ENCODE results near the gene NPIPB13.
"Not testable (repeated sequence)": the region's sequence is repeated elsewhere in the genome, so short reads cannot be mapped to it uniquely, and the experiment has no call there.

NPIPB13 gene

GRCh38 chr16:30248379-30248778 lies at the start of gene NPIPB13:
Gene NPIPB13 (minus strand): TSS chr16:30248479. CDS start chr16:30245573, 2,906 bp downstream.
- in situ Hi-C loops (cut with HindIII; ENCODE audit: low pct_ligation_motif_present, low pct_unique_long_range_greater_than_20kb, low sequenced_read_pairs) = not testable (repeated sequence)

DNA sequence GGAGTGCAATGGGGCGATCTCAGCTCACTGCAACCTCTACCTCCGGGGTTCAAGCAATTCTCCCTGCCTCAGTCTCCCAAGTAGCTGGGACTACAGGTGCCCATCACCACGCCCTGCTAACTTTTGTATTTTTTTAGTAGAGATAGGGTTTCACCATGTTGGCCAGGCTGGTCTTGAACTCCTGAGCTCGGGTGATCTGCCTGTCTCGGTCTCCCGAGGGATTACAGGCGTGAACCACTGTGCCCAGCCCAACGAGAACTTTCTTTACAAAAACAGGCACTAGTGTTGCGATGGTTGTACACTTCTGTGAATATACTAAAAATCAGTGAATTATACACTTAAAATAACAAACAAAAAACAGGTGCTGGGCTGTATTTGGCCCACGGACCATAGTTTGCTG lies 34.1 kb upstream of the NPIPB13 start:
- in situ Hi-C loops (cut with HindIII; ENCODE audit: low pct_ligation_motif_present, low pct_unique_long_range_greater_than_20kb, low sequenced_read_pairs); DNase-seq: not testable (repeated sequence)

More at GRCh38 chr16:30248379-30248778, at the start of gene NPIPB13:
- DNase-seq = not testable (repeated sequence)

DNA sequence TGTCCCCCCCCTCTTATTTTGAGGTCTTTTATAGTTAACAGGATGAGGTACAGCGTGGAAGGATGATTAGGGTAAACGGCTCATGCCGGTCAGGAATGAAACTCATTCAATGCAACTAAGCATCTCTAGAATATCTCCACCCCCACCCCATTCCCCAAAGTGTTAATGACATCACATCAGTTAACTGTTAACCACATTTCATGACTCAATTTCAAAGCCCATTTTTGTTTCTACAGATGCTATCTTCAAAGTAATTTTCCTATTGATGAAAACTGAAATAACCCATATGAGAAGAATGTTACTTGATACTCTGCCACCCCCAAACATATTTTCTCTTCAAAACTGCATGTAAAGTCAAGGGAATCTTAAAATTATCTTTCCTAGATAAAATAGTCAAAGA lies 30.2 kb upstream of the NPIPB13 start:
- in situ Hi-C loops (cut with HindIII; ENCODE audit: low pct_ligation_motif_present, low pct_unique_long_range_greater_than_20kb, low sequenced_read_pairs); DNase-seq: not testable (repeated sequence)

- DNase-seq; in situ Hi-C loops (cut with HindIII; ENCODE audit: low pct_ligation_motif_present, low pct_unique_long_range_greater_than_20kb, low sequenced_read_pairs): not testable (repeated sequence)
These were observed 31.2 kb downstream of the NPIPB13 start for GRCh38 chr16:30217082-30217481.

- in situ Hi-C loops (cut with HindIII; ENCODE audit: low pct_ligation_motif_present, low pct_unique_long_range_greater_than_20kb, low sequenced_read_pairs); DNase-seq: not testable (repeated sequence)
These were observed 36.9 kb downstream of the NPIPB13 start for GRCh38 chr16:30211414-30211813.

DNA sequence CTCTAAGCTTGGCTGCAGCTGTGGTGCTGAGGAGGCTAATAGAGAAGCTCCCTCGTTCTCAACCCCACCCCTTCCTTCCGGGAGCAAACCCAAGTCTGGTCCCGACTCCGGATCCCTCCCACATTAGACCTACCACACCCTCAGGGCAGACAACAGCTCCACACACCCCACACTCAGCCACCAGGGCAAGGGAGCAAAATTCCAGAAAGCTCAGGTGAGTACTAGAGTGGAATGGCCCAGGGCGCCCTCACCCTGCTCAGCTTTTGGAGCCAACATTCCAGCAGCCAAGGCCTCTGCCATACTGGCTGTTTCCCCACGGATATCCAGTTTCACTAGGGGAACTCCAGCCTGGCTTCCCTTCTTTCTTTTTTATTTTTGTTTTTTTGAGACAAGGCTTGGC lies 39.2 kb downstream of the NPIPB13 start:
- DNase-seq; in situ Hi-C loops (cut with HindIII; ENCODE audit: low pct_ligation_motif_present, low pct_unique_long_range_greater_than_20kb, low sequenced_read_pairs): not testable (repeated sequence)

DNA sequence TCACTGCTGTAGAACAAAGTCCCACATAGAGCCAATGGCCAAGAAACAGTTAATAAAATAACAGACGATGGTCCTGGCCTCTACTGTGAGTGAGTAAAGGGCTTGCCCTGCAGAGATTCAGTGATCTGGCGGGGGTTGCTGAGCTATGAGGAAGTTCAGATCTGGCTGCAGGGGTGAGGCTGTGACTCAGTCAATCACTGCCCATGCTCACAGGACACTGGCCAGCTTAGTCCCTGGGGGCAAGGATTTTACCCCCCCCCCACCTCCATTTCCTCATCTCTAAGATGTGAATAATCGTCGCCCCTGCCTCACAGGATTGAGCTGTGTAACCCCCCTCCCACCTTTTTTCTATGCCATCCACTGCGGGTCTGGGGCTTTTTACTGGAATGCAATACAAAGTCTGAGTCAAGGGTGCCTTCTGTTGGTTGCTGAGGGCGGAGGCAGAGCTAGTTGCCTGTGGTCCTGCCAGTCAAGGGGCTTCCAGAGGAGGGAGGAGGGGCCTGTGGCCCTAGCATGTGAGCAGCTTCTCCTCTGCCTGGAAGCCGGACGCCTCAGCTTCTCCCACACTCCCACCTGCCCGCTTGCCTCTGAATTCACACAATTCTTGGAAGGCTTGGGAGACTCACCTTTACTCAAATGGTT lies 41.1 kb downstream of the NPIPB13 start:
- in situ Hi-C loops (cut with HindIII; ENCODE audit: low pct_ligation_motif_present, low pct_unique_long_range_greater_than_20kb, low sequenced_read_pairs); DNase-seq: not testable (repeated sequence)

DNA sequence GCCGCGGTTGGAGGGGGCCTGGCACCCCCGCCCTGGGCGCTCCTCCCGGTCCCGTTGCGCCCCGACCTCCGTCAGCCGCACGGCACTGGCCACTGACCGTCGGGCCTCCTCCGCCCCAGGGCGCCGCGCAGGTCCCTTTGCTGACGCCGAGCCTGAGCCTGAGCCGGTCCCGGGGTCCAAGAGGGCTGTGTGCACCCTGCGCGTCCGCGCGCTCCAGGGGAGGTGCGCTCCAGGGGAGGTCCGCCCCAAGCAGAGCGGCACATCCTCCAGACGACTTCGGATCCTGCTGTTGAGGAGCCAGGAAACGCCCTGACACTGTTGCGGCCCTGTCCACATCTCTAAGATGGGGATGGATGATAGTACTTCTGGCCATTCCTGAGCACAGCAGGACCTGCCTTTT lies 42.0 kb downstream of the NPIPB13 start:
- in situ Hi-C loops (cut with HindIII; ENCODE audit: low pct_ligation_motif_present, low pct_unique_long_range_greater_than_20kb, low sequenced_read_pairs); DNase-seq: not testable (repeated sequence)

- in situ Hi-C loops (cut with HindIII; ENCODE audit: low pct_ligation_motif_present, low pct_unique_long_range_greater_than_20kb, low sequenced_read_pairs); DNase-seq: not testable (repeated sequence)
These were observed 42.6 kb downstream of the NPIPB13 start for GRCh38 chr16:30205541-30206236.

GRCh38 chr16:30199608-30200343 lies 48.5 kb downstream of the NPIPB13 start:
- in situ Hi-C loops (cut with HindIII; ENCODE audit: low pct_ligation_motif_present, low pct_unique_long_range_greater_than_20kb, low sequenced_read_pairs); DNase-seq: not testable (repeated sequence)

GRCh38 chr16:30199049-30199448 lies 49.2 kb downstream of the NPIPB13 start, which contains the start of gene SULT1A3:
Gene SULT1A3 (plus strand): TSS chr16:30199255. CDS start chr16:30200729, 1,474 bp downstream.
- in situ Hi-C loops (cut with HindIII; ENCODE audit: low pct_ligation_motif_present, low pct_unique_long_range_greater_than_20kb, low sequenced_read_pairs); DNase-seq: not testable (repeated sequence)
